GM19035 (cell line): Measurements from ENCODE around the gene MAGI2.
"Not testable (repeated sequence)": the region's sequence is repeated elsewhere in the genome, so short reads cannot be mapped to it uniquely, and the experiment has no call there.

Experiments
- ATAC-seq: cut with Tn5 transposase; IDR thresholded peaks from one replicate; pipeline ENCODE4 v1.9.1; 2021; ENCODE audit not compliant: unreplicated experiment

MAGI2 gene

GRCh38 chr7:78510580-78511188 lies 942.8 kb downstream of the MAGI2 start:
- ATAC-seq = peak; percentile 60

DNA sequence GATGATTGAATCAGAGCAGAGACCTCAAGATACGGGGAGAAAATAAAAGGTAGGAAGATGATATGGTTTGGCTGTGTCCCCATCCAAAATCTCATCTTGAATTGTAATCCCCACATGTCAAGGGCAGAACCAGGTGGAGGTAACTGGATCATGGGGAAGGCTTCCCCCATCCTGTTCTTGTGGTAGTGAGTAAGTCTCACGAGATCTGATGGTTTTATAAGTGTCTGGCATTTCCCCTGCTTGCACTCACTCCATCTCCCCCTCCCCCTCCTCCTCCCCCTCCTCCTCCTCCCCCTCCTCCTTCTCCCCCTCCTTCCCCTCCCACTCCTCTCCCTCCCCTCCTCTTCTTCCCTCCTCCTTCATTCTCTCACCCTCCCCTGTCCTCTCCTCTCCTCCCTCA lies 950.2 kb downstream of the MAGI2 start:
- ATAC-seq = not testable (repeated sequence)

GRCh38 chr7:78501064-78501463 lies 952.4 kb downstream of the MAGI2 start:
- ATAC-seq = no peak

- ATAC-seq = no peak
Measured at GRCh38 chr7:78499971-78500370, 953.5 kb downstream of the MAGI2 start.

DNA sequence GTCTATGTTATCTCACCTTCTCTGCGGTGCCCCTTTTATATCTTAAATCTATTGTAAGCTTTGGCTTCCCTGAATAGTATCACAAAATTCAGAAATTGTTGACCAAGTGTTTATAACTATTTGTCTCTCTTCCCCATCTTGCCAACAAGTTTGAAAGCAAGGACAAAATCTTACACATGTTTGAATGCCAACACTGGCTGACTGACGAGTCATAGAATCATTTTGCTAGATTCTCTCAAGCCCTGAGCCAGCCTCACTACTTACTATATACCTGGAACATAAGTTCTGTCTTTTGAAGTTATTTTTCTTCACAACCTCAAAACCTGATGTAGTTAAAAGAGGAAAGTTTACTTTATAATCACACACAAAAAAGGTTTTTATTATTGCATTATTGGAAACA lies 954.2 kb downstream of the MAGI2 start:
- ATAC-seq = no peak

DNA sequence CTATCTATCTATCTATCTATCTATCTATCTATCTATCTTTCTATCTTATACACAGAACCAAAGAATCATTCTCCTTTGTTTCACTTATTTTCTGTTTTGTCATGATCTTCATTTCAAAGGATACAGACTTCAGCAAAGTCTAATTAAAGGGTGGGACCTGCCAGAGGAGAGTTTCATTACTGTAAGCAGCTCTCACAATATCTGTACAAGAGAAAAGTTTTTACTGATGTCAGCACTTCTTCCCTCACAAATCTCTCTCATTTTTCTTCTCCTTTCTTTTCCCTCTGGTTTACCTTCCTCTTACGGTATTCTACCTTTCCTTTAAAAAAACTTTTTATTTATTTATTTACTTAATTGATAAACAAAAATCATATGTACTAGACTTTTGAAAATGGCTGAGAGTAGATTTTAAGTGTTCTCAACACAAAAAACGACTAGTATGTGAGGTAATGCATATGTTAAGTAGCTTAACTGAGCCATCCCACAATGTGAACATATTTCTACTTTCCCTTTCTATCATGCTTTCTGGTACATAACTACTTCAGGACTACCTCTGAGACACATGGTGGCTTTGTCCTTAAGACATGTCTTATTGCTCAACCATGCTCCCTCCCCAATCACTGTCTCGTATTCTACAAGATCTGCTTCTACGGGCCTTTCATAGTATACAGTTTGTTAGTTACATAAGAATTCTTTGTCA lies 955.6 kb downstream of the MAGI2 start:
- ATAC-seq = no peak

GRCh38 chr7:78496096-78496630 lies 957.3 kb downstream of the MAGI2 start:
- no peak for ATAC-seq

DNA sequence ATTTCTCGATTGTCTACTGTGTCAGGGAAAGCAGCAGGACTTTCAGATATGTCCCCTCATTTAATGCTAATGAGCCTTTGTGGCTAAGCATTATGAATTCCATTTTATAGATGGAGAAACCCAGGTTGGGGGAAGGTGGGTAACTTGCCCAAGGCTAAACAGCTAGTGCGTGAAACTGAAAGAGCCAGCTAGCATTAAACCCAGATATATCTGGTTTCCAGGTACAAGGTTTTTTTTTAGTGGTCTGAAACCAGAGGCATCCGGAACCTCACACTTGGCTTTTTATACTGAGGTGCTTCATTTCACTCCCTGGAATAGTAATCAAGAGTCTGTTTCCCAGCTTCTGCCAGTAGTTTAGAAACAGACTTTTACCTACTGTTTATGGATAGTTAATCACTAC lies 960.1 kb downstream of the MAGI2 start:
- ATAC-seq = no peak

DNA sequence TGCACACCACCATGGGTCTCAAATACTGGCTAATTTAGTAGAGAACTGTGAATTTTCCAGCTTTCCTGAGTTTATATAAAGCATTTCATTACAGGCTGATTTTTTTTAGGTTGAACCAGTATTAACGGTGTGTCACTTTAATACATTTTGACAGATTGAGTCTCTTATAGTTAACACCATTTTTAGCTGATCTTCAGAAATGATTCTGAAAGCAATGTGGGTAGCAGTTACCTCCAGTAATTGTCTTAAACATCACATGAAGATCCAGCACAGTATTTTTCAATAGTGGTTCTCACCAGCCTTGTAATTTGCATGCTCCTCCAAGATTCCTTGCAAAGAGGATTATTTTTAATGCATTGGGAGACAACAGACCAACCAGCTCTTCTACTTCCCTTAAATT lies 961.3 kb downstream of the MAGI2 start:
- ATAC-seq = no peak

GRCh38 chr7:78490524-78490923 lies 962.9 kb downstream of the MAGI2 start:
- ATAC-seq = no peak

- ATAC-seq = no peak
Measured at GRCh38 chr7:78489476-78490240, 963.8 kb downstream of the MAGI2 start.

DNA sequence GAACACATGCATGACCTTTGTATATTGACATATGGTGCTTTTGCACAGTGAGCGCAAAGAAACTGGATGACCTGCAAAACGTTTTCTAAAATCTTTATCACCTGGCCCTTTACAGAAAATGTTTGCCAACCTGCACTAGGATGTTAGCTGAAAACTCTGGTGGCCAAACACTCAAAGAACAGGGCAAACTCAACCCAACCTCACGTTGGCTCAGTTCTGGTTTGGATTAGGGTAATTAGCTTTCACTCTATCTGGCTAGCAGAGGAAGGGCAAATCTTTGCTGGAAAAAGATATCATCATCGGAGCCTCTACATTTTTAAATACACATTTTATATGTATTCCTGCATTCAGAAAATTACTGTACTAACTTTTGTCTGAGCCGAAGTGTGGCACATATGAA lies 966.0 kb downstream of the MAGI2 start:
- no peak for ATAC-seq

DNA sequence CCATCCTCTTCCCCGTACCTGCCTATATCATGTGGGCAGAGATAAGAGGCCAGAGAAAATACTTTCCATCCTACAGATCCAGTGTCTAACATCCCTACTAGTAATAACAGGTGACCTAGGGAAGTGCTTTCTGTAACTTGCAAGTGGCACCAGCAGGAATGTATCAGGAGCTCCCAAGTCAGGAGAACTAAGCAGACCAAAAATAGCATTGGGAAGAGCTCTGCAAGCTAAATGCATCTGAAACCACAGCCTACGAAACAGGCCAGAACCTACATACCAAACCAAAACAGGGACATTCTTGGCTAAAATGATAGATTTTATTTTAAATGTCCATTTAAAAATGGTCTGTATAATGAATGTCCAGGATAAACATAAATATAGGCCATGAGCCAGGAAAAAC lies 974.1 kb downstream of the MAGI2 start:
- ATAC-seq = no peak

GRCh38 chr7:78476851-78477405 lies 976.5 kb downstream of the MAGI2 start:
- no peak for ATAC-seq

GRCh38 chr7:78473571-78474301 lies 979.7 kb downstream of the MAGI2 start:
- no peak for ATAC-seq

GRCh38 chr7:78473021-78473420 lies 980.4 kb downstream of the MAGI2 start:
- no peak for ATAC-seq

GRCh38 chr7:78472519-78472918 lies 980.9 kb downstream of the MAGI2 start:
- ATAC-seq = no peak

- ATAC-seq = no peak
Measured at GRCh38 chr7:78465894-78466293, 987.6 kb downstream of the MAGI2 start.

- no peak for ATAC-seq
Measured at GRCh38 chr7:78463039-78463438, 990.4 kb downstream of the MAGI2 start.

DNA sequence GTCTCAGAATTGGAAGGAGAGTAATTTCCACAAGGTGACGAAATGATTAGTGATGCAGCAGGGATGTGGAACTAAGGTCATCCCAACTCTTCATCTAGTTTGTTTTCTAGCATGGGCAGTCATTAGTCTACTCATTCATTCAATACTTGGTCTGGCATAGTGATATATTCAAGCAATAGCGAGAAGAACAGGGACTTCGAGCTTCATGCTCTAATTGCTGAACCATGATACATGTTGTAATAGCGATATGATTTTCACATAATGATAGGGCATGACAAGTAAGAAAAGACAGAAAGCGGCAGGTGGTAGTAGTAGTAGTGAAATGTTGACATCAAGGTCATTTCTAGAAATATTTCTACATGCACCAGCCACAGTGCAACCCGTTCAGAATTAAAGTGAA lies 1002.8 kb downstream of the MAGI2 start:
- no peak for ATAC-seq

DNA sequence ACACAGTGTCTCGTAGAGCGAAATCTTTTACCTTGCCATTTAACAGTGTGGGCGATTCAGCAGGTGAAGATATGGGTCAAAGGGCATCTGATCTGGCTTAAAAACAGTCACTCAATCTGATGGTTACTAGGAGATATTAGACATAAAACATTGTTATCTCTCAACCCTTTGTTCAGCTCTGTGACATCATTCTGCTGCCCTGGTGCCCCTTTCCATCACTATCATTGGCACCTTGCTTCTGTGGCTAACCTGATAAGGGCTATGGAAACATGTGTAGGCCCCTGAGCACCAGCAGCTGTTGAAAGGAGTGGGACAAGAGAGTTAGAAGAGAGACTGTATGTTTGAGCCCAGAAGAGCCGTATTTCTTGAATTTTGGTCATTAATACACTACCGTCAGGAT lies 1004.6 kb downstream of the MAGI2 start:
- ATAC-seq = no peak
